HepG2 (cell line): ENCODE data around the gene SUOX. TPM values are rescaled to one million over a fixed set of nuclear protein-coding genes. Genes with fewer than 3 reads are reported as not detected.

Experiments used
- ARID4A ChIP-seq: sonication (generic); formaldehyde crosslinking; IDR thresholded peaks from 2 replicates; pipeline ENCODE4 v1.5.0; 2020; ENCODE audit warnings: mild to moderate bottlenecking, missing genetic modification reagents, borderline replicate concordance
- ATF4 ChIP-seq, 2 experiments: fragments of 450-650 bp in 1 of 2; sonication (generic) in 1 of 2; formaldehyde crosslinking; IDR thresholded peaks; 2 replicates each; pipeline versions ENCODE4 v1.5.0 to v1.8.0; 2020 to 2022; ENCODE audit warnings: mild to moderate bottlenecking in 1 of 2, missing genetic modification reagents in 1 of 2
- FOXK1 ChIP-seq: sonication (generic); formaldehyde crosslinking; IDR thresholded peaks from 2 replicates; pipeline ENCODE4 v1.4.0; 2020; ENCODE audit warnings: low read depth, missing genetic modification reagents, borderline replicate concordance
- MTF1 ChIP-seq: sonication (generic); formaldehyde crosslinking; IDR thresholded peaks from 2 replicates; pipeline ENCODE4 v1.5.0; 2020; ENCODE audit warnings: missing genetic modification reagents
- PCBP1 ChIP-seq: fragments of 200-400 bp; formaldehyde crosslinking; IDR thresholded peaks from 2 replicates; pipeline ENCODE4 v1.6.1; 2017; ENCODE audit warnings: mild to moderate bottlenecking, low read depth, low read length, borderline replicate concordance
- RFX1 ChIP-seq: fragments of 450-650 bp; IDR thresholded peaks from 2 replicates; pipeline ENCODE4 v1.6.1; 2017
- ZFP36 ChIP-seq: fragments of 150-350 bp; IDR thresholded peaks from 2 replicates; pipeline ENCODE4 v1.6.1; 2018; ENCODE audit warnings: borderline replicate concordance, low read length, low read depth; ENCODE audit not compliant: partially characterized antibody
- ZNF468 ChIP-seq: sonication (generic); formaldehyde crosslinking; IDR thresholded peaks from 2 replicates; pipeline ENCODE4 v1.8.0; 2022; ENCODE audit warnings: mild to moderate bottlenecking, moderate library complexity, missing genetic modification reagents
- polyA plus RNA-seq, 8 experiments: library from polyadenylated mRNA; depleted of rRNA in 3 of 8; stranded (reverse) in 7 of 8; unstranded in 1 of 8; fragments of >200 nt; fragmentation: Illumina TruSeq in 4 of 8; extraction: Trizol in 4 of 8; gene quantifications; 2 replicates each; pipeline versions ENCODE4 v1.2.1 to v1.2.3, GENCODE V29; 2011 to 2016; ENCODE audit warnings: low read depth in 4 of 8, missing spikeins in 1 of 8, mixed read lengths in 1 of 8; ENCODE audit not compliant: insufficient read depth in 1 of 8
- total RNA-seq, 5 experiments: library from RNA; depleted of rRNA; stranded (reverse); fragments of >200 nt; fragmentation: Illumina TruSeq; extraction: Trizol; gene quantifications; 2 replicates each; pipeline ENCODE4 v1.2.3, GENCODE V29; 2016; ENCODE audit warnings: low read depth in 1 of 5
- TF ChIP-seq, protein P1 (sequence below): sonication (generic); formaldehyde crosslinking; IDR thresholded peaks from 2 replicates; pipeline ENCODE4 v1.8.0; 2022; ENCODE audit warnings: mild to moderate bottlenecking, missing genetic modification reagents, moderate library complexity
- TF ChIP-seq, protein P2 (sequence below): sonication (generic); formaldehyde crosslinking; IDR thresholded peaks from 2 replicates; pipeline ENCODE4 v1.5.0; 2020; ENCODE audit warnings: mild to moderate bottlenecking, missing genetic modification reagents, borderline replicate concordance
- TF ChIP-seq, protein P3 (sequence below): sonication (generic); formaldehyde crosslinking; conservative IDR thresholded peaks from 2 replicates; pipeline ENCODE4 v1.4.0; 2020; ENCODE audit warnings: missing genetic modification reagents

The SUOX gene
- total and polyA plus RNA-seq, 2 of the 13 experiments (the other 11 are each of a cell fraction or from before 2014, with no cell fraction given) = 23.9 to 25.9 TPM

GRCh38 chr12:55996715-55997534 is at the start of gene SUOX (continued):
- TF ChIP-seq PCBP1 = no peak
- TF ChIP-seq ATF4 (CRISPR knock-in tag; IDR thresholded peaks at IDR 0.05) = peak in 1 of 2 experiments; percentile 41; a peak in 1 of 4 replicates
- TF ChIP-seq FOXK1 = peak; percentile 16; the same call in 1 of the 2 replicates
- TF ChIP-seq, protein P1, sequence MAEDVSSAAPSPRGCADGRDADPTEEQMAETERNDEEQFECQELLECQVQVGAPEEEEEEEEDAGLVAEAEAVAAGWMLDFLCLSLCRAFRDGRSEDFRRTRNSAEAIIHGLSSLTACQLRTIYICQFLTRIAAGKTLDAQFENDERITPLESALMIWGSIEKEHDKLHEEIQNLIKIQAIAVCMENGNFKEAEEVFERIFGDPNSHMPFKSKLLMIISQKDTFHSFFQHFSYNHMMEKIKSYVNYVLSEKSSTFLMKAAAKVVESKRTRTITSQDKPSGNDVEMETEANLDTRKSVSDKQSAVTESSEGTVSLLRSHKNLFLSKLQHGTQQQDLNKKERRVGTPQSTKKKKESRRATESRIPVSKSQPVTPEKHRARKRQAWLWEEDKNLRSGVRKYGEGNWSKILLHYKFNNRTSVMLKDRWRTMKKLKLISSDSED (CRISPR knock-in tag) = no peak
- no peak for TF ChIP-seq ZNF468 (CRISPR knock-in tag)
- TF ChIP-seq, protein P2, sequence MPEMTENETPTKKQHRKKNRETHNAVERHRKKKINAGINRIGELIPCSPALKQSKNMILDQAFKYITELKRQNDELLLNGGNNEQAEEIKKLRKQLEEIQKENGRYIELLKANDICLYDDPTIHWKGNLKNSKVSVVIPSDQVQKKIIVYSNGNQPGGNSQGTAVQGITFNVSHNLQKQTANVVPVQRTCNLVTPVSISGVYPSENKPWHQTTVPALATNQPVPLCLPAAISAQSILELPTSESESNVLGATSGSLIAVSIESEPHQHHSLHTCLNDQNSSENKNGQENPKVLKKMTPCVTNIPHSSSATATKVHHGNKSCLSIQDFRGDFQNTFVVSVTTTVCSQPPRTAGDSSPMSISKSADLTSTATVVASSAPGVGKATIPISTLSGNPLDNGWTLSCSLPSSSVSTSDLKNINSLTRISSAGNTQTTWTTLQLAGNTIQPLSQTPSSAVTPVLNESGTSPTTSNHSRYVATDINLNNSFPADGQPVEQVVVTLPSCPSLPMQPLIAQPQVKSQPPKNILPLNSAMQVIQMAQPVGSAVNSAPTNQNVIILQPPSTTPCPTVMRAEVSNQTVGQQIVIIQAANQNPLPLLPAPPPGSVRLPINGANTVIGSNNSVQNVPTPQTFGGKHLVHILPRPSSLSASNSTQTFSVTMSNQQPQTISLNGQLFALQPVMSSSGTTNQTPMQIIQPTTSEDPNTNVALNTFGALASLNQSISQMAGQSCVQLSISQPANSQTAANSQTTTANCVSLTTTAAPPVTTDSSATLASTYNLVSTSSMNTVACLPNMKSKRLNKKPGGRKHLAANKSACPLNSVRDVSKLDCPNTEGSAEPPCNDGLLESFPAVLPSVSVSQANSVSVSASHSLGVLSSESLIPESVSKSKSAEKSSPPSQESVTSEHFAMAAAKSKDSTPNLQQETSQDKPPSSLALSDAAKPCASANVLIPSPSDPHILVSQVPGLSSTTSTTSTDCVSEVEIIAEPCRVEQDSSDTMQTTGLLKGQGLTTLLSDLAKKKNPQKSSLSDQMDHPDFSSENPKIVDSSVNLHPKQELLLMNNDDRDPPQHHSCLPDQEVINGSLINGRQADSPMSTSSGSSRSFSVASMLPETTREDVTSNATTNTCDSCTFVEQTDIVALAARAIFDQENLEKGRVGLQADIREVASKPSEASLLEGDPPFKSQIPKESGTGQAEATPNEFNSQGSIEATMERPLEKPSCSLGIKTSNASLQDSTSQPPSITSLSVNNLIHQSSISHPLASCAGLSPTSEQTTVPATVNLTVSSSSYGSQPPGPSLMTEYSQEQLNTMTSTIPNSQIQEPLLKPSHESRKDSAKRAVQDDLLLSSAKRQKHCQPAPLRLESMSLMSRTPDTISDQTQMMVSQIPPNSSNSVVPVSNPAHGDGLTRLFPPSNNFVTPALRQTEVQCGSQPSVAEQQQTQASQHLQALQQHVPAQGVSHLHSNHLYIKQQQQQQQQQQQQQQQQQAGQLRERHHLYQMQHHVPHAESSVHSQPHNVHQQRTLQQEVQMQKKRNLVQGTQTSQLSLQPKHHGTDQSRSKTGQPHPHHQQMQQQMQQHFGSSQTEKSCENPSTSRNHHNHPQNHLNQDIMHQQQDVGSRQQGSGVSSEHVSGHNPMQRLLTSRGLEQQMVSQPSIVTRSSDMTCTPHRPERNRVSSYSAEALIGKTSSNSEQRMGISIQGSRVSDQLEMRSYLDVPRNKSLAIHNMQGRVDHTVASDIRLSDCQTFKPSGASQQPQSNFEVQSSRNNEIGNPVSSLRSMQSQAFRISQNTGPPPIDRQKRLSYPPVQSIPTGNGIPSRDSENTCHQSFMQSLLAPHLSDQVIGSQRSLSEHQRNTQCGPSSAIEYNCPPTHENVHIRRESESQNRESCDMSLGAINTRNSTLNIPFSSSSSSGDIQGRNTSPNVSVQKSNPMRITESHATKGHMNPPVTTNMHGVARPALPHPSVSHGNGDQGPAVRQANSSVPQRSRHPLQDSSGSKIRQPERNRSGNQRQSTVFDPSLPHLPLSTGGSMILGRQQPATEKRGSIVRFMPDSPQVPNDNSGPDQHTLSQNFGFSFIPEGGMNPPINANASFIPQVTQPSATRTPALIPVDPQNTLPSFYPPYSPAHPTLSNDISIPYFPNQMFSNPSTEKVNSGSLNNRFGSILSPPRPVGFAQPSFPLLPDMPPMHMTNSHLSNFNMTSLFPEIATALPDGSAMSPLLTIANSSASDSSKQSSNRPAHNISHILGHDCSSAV (CRISPR knock-in tag) = no peak
- TF ChIP-seq ZFP36 = no peak
- peak; percentile 54; the same call in 1 of the 2 replicates for TF ChIP-seq MTF1 (CRISPR knock-in tag)
- TF ChIP-seq ARID4A (CRISPR knock-in tag) = peak; percentile 64; the same call in 1 of the 2 replicates
- peak; percentile 48; the same call in 1 of the 2 replicates for TF ChIP-seq RFX1
- TF ChIP-seq, protein P3, sequence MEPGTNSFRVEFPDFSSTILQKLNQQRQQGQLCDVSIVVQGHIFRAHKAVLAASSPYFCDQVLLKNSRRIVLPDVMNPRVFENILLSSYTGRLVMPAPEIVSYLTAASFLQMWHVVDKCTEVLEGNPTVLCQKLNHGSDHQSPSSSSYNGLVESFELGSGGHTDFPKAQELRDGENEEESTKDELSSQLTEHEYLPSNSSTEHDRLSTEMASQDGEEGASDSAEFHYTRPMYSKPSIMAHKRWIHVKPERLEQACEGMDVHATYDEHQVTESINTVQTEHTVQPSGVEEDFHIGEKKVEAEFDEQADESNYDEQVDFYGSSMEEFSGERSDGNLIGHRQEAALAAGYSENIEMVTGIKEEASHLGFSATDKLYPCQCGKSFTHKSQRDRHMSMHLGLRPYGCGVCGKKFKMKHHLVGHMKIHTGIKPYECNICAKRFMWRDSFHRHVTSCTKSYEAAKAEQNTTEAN (CRISPR knock-in tag) = peak; percentile 80
